HG03442 (cell line): Measurements from ENCODE around the gene TMEM145.

Experiments
- ATAC-seq: cut with Tn5 transposase; IDR thresholded peaks from one replicate; pipeline ENCODE4 v1.9.1; 2021; ENCODE audit warnings: mild to moderate bottlenecking, moderate library complexity; ENCODE audit not compliant: unreplicated experiment

The TMEM145 gene

GRCh38 chr19:42277821-42278451 is 35.2 kb upstream of the TMEM145 start:
- no peak for ATAC-seq

- ATAC-seq = no peak
Measured at GRCh38 chr19:42278452-42279154, 34.5 kb upstream of the TMEM145 start.

GRCh38 chr19:42279155-42279901 is 33.8 kb upstream of the TMEM145 start:
- ATAC-seq = no peak

DNA sequence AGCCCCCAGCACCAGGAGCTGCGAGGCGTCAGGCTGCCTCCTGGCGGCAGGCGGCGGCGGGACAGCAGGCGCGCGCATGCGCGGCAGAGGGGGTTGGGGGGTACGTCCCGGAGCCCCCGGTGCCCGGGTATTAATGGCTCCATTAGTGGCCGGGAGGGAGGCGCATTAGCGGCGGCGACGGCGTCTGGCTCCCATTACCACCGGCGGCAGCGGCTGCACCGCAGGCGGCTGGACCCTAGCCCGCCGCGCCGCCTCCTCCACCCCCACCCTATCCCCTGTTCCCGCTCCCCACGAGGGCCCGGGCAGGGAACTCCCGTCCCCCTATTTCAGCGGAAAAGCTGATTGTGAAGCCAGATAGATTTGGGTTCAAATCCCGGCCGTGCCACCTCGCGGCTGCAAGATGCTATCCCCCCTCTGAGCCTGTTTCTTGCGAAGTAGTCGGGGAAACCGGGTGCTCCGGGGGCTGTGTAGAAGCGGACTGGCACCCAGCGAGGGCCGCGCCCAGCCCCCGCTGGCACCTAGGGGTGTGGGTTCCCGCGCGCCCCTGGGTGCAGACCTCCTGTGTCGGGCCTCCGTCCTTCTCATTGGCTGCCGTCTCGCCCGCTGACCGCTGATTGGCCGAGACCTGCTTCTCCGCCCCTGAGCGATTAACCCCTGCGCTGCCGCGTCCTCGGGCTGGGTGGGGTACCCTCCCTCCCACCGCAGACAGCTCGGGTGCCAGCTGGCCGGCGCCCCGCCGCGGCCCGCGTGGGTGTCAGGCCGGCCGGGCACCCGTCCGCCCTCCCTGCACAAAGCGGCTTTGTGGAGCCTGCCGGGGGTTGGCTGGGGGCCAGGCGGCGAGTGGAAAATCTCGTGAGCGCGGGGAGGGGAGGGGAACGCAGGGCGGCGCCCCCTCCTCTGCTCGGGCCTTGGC is 33.0 kb upstream of the TMEM145 start:
- ATAC-seq = peak; percentile 33

DNA sequence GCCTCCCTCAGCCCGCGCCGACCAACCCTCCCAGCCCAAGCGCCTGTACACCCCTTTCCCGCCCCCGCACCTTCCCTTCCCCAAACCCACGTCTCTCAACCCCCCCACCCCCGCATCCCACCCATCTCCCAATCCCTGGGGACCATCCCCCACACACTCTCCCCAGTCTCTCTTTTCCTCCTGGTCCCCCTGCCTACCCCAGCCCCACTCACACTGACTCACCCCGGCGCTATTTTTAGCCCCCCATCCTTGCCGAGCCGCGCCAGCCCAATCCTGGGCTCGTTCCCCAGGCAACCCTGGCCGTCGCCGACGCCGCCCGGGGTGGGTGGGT is 32.3 kb upstream of the TMEM145 start:
- ATAC-seq = no peak

DNA sequence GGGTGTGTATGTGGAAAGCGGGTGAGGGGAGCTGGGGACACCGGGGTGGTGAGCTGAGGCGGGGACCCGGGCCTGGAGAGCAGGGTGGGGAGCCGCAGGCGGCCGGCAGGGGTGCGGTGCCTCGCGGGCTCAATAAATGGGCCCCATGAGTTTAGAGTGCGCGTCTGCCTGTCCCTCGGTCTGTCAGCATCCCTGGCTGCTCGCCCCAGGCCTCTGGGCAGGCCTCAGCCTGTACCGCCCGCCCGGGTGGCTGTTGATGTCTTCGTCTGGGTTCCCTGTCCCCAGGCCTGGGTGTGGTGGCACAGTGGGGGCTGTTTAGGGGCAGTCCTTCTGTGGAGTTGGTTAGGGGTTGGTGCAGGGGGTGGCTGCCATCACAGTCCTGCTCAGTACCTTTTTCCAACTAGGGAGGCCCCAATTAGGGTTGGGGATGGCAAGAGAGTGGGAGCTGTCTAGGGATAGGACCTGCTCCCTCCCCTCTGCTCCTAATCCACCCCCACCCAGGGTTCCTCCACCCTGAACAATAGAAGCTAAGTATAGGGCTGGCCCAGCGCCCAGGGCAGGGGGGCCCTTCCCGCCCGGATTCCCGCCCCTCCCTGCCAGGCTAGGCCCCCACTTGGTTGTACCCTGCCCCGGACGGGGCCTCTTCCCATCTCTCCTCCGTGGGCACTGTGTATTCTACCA is 31.8 kb upstream of the TMEM145 start:
- no peak for ATAC-seq

GRCh38 chr19:42281827-42282762 is 31.0 kb upstream of the TMEM145 start:
- ATAC-seq = no peak

GRCh38 chr19:42282819-42283187 is 30.3 kb upstream of the TMEM145 start:
- no peak for ATAC-seq

DNA sequence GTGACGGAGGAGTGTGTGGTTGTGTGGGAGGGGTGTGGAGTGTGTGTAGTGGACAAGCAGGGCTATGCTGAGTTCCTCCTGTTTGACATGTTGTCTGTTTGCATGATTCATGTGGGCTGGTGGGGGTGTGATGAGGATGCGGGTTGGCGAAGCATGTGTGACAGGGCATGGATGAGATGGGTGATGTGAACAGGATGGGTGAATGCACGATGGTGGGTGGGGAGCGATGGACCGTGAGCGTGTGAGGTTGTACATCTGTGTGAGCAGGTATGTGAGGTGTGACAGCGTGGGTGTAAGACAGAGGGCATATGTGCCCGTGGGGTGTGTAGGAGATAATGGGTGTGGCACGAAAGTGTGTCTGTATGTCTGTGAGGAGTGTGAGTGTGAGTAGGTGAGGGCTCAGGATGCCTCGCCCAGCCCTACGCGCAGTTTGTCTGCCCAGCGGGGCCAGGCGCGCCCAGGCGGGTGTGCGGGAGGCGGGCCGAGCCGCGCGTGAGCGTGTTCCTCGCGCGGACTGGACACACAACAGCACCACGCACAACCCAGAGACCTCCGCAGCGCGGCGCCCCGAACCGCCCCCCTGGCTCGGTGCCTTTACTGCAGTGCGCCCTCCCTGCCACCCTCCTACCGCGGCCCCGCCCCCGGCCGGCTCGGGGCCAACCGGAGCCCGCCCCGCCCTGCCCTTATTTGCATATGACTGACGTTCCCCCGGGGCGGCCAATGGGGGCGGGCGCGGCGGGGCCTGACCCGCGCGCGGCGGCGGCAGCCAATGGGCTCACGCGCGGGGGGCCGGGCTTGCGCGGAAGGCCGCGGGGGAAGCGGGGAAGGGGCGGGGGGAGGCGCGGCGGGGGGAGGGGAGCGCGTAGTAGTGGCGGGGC is 29.7 kb upstream of the TMEM145 start:
- ATAC-seq = peak; percentile 41

GRCh38 chr19:42284066-42284501 is 29.0 kb upstream of the TMEM145 start:
- ATAC-seq = peak; percentile 21

GRCh38 chr19:42284591-42285341 is 28.3 kb upstream of the TMEM145 start:
- no peak for ATAC-seq

DNA sequence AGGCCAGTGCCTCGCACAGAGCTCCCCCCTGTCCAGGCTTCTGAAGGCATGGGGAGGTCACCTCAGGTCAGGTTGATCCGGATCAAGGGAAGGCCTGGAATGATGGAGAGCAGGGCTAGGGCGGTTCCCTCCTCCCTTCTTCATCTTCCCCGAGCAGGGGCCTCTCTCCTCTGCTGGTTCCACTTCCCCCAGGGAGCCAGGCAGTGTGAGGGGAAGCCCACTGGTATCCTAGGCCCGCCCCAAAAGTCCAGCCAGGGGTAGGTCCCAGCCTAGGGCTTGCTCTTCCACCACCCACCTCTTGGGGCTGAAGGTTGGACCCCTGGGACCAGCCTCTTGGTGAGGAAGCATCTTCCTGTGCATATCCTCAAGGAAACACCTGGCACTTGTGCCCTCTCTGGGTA is 27.6 kb upstream of the TMEM145 start:
- no peak for ATAC-seq

DNA sequence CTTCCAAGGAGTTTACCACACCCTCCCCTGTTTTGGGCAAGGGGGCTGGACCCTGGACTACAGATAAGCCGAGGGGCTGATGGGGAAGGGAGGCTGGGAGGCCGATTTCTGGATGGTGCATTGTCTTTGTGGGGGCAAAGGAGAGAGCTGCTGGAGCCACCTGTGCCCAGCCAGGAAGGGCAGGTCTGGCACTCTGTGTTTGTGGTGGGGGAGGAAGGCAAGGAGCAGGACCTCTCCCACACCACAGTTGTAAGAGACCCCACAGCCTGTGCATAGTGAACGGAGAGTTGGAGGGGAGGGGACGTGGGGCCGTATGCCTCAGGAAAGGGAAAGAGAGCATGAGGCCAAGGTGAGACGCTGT is 27.1 kb upstream of the TMEM145 start:
- ATAC-seq = no peak

GRCh38 chr19:42286349-42287016 is 26.6 kb upstream of the TMEM145 start:
- ATAC-seq = no peak

DNA sequence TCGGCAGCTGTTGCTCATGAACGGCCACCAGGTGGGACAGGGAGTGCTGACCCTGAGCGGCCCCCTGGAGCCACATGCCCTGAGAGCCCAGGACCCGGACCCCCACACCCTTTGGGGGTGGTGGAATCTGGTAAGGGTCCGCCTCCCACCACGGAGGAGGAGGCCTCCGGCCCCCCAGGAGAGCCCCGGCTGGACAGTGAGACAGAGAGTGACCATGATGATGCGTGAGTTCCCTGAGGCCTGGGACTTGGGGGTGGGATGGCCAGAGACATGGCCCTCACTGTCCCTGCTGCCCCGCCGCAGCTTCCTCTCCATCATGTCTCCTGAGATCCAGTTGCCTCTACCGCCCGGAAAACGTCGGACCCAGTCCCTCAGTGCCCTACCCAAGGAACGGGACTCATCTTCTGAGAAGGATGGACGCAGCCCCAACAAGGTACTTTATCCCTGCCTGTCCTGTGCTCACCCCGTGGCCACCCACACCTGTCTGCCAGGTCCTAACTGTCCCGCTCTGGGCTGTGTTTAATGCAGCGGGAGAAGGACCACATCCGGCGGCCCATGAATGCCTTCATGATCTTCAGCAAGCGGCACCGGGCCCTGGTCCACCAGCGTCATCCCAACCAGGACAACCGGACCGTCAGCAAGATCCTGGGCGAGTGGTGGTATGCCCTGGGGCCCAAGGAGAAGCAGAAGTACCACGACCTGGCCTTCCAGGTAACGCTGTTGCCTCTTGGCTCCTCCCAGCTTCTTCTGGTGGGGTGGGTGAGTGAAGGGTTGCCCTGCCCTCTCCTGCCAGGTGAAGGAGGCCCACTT is 25.9 kb upstream of the TMEM145 start:
- no peak for ATAC-seq

DNA sequence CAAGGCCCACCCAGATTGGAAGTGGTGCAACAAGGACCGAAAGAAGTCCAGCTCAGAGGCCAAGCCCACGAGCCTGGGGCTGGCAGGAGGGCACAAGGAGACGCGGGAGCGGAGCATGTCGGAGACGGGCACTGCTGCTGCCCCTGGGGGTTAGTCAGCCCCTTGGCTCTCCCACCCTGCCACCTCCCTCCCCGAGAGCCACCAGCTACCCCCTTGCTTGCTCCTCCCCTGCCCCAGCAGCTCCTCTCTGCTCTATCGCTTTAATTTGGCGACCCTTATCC is 25.3 kb upstream of the TMEM145 start:
- ATAC-seq = no peak

GRCh38 chr19:42288387-42288786 is 24.7 kb upstream of the TMEM145 start:
- ATAC-seq = no peak
